A549 (cell line): ENCODE data around the gene PTPRG. TPM values are rescaled to one million over a fixed set of nuclear protein-coding genes. Genes with fewer than 3 reads are reported as not detected.
A peak's percentile ranks its signal among the peaks of the same experiment; 100 is the strongest.

ENCODE experiments used
- ATAC-seq, 2 experiments: fragments of 200-7000 bp in 1 of 2; fragments of >200 bp in 1 of 2; cut with Nextera tagmentation in 1 of 2; cut with Tn5 transposase in 1 of 2; 3 replicates each; pipeline versions ENCODE4 v1.8.0 to v1.9.1; 2018 to 2020; ENCODE audit warnings: mild to moderate bottlenecking in 1 of 2, moderate library complexity in 1 of 2
- CTCF ChIA-PET: fragments of 300-600 bp; sonication (Branson Sonifier 250); formaldehyde crosslinking; extraction: SDS; loops from one replicate; lab custom pipeline; 2021; ENCODE audit warnings: antibody characterized with exemption, inconsistent platforms; lab: Yijun Ruan, JAX
- POLR2A ChIA-PET: fragments of 350-600 bp; formaldehyde crosslinking; extraction: SDS; loops from one replicate; lab custom pipeline; 2021; ENCODE audit warnings: antibody characterized with exemption, inconsistent platforms; lab: Yijun Ruan, JAX
- DNase-seq, 2 experiments: peaks; one replicate each; pipeline versions ENCODE4 v3.0.0 to v3.0.0-alpha.2; 2011 to 2016; ENCODE audit warnings: low read depth in 1 of 2, low spot score in 1 of 2
- FAIRE-seq: peaks from 2 replicates; lab custom pipeline; 2011; peaks lifted over from hg19 to GRCh38; lab: Jason Lieb, UNC
- H3K27ac ChIP-seq, 2 experiments: fragments of >200 bp; sonication (Bioruptor Twin); formaldehyde crosslinking; 3 replicates each; pipeline ENCODE4 v1.5.1; 2016 to 2017
- H3K4me1 ChIP-seq: fragments of >200 bp; sonication (Bioruptor Twin); formaldehyde crosslinking; 3 replicates; pipeline ENCODE4 v1.6.1; 2016
- H3K4me2 ChIP-seq: fragments of >200 bp; sonication (Bioruptor Twin); formaldehyde crosslinking; 3 replicates; pipeline ENCODE4 v1.6.1; 2016
- H3K4me3 ChIP-seq: fragments of >200 bp; sonication (Bioruptor Twin); formaldehyde crosslinking; 3 replicates; pipeline ENCODE4 v1.5.1; 2016
- H3K9me3 ChIP-seq: fragments of >200 bp; sonication (Bioruptor Twin); formaldehyde crosslinking; 3 replicates; pipeline ENCODE4 v1.6.1; 2016
- CBX8 ChIP-seq: fragments of 200-600 bp; sonication (generic); IDR thresholded peaks from 2 replicates; pipeline ENCODE4 v1.6.1; 2016
- CEBPB ChIP-seq, 2 experiments: fragments of >200 bp in 1 of 2; sonication (Bioruptor Twin) in 1 of 2; formaldehyde crosslinking in 1 of 2; IDR thresholded peaks; 2 replicates each; pipeline ENCODE4 v1.6.1; 2012 to 2016
- EHF ChIP-seq: fragments of 250-450 bp; sonication (Bioruptor Pico); IDR thresholded peaks from 2 replicates; pipeline ENCODE4 v1.5.0; 2020; ENCODE audit warnings: mild to moderate bottlenecking
- ELK1 ChIP-seq: fragments of 150-350 bp; IDR thresholded peaks from 2 replicates; pipeline ENCODE4 v1.6.1; 2014; ENCODE audit warnings: low read depth, mild to moderate bottlenecking, low read length
- EP300 ChIP-seq, 2 experiments: fragments of >200 bp; sonication (Bioruptor Twin); formaldehyde crosslinking; IDR thresholded peaks; 2 replicates in 1 of 2; 3 replicates in 1 of 2; pipeline ENCODE4 v1.6.1; 2016 to 2017
- ESRRA ChIP-seq: fragments of 150-350 bp; IDR thresholded peaks from 2 replicates; pipeline ENCODE4 v1.6.1; 2014; ENCODE audit warnings: mild to moderate bottlenecking, low read length, borderline replicate concordance
- GATA3 ChIP-seq: IDR thresholded peaks from 2 replicates; pipeline ENCODE4 v1.6.1; 2012; ENCODE audit warnings: borderline replicate concordance
- HES2 ChIP-seq: fragments of >200 bp; sonication (Bioruptor Twin); formaldehyde crosslinking; IDR thresholded peaks from 2 replicates; pipeline ENCODE4 v1.6.1; 2016
- MAX ChIP-seq: IDR thresholded peaks from 2 replicates; pipeline ENCODE4 v1.6.1; 2012
- NFE2L2 ChIP-seq: fragments of 150-350 bp; conservative IDR thresholded peaks from 2 replicates; pipeline ENCODE4 v1.6.1; 2014; ENCODE audit warnings: low read length
- NPAS2 ChIP-seq: fragments of 250-450 bp; sonication (Bioruptor Pico); IDR thresholded peaks from 2 replicates; pipeline ENCODE4 v1.8.0; 2022; ENCODE audit warnings: mild to moderate bottlenecking, moderate library complexity, borderline replicate concordance
- NR3C1 ChIP-seq: fragments of >200 bp; sonication (Bioruptor Twin); formaldehyde crosslinking; IDR thresholded peaks from 3 replicates; pipeline ENCODE4 v1.6.1; 2017
- PBX3 ChIP-seq: IDR thresholded peaks from 2 replicates; pipeline ENCODE4 v1.6.1; 2012
- POLR2AphosphoS2 ChIP-seq: conservative IDR thresholded peaks from 2 replicates; pipeline ENCODE4 v1.6.1; 2012; ENCODE audit warnings: low read length, improper control_type of control experiment, inconsistent platforms
- SREBF2 ChIP-seq: fragments of 450-650 bp; IDR thresholded peaks from 2 replicates; pipeline ENCODE4 v1.6.1; 2014; ENCODE audit warnings: mild to moderate bottlenecking, moderate library complexity
- ZNF302 ChIP-seq: fragments of 250-450 bp; sonication (Bioruptor Pico); IDR thresholded peaks from 2 replicates; pipeline ENCODE4 v1.9.0; 2021; ENCODE audit warnings: inconsistent platforms, mild to moderate bottlenecking, moderate library complexity
- ZSCAN20 ChIP-seq: fragments of 250-450 bp; sonication (Bioruptor Pico); IDR thresholded peaks from 2 replicates; pipeline ENCODE4 v1.8.0; 2022; ENCODE audit warnings: mild to moderate bottlenecking, moderate library complexity
- WGBS: methylation state at CpG from one replicate; pipeline ENCODE4 v1.1.6; 2017; ENCODE audit errors: missing lambda C conversion rate; 5-methylcytosine and 5-hydroxymethylcytosine counted together
- polyA minus RNA-seq: library from RNA; depleted of rRNA, polyadenylated mRNA; stranded (reverse); fragments of >200 nt; gene quantifications from 2 replicates; pipeline ENCODE4 v1.2.3, GENCODE V29; 2011; rRNA and poly(A)+ RNA removed
- polyA plus RNA-seq, 4 experiments: library from polyadenylated mRNA; depleted of rRNA in 3 of 4; stranded (reverse); fragments of >200 nt; fragmentation: RNase III in 1 of 4; extraction: RNeasy Plus Mini Kit Qiagen cat#74134 plus additional on column Dnase treatment in 1 of 4; gene quantifications; 2 replicates in 3 of 4; 3 replicates in 1 of 4; pipeline ENCODE4 v1.2.3, GENCODE V29; 2011 to 2017

The PTPRG gene
- polyA plus RNA-seq (2011; rRNA removed) (4.5 and 4.8 TPM in 2 replicates), polyA plus RNA-seq (2017; fragmentation: RNase III; extraction: RNeasy Plus Mini Kit Qiagen cat#74134 plus additional on column Dnase treatment) (4.7 to 5.4 TPM (median 4.8 TPM) in 3 replicates), polyA minus RNA-seq (10.2 and 11.0 TPM in 2 replicates)
- 0.75 and 1.2 TPM in 2 replicates for polyA plus RNA-seq (2012; cell fraction: cytosol; rRNA removed)
- 1.4 and 1.7 TPM in 2 replicates for polyA plus RNA-seq (2012; cell fraction: nucleus; rRNA removed)

- FAIRE-seq (no peak), DNase-seq (peak; percentile 68 to 74), ATAC-seq (peak; percentile 76 to 79)
- Histone ChIP-seq H3K9me3 (peaks cover 4% of the 10 kb centered on the region; the same call in 1 of the 3 replicates), H3K4me3 (peak within 1 kb of the TSS; percentile 69), H3K27ac (peak within 1 kb of the TSS; percentile 77 to 92), H3K4me1 (no peaks in the 10 kb centered on the region), H3K4me2 (peak within 1 kb of the TSS; percentile 70)
- ChIA-PET CTCF (interaction anchor here (0.6 to 0.7 kb wide), 3 partner anchors 12 to 628 kb away, joined by 3 to 6 read pairs (median 3); no protein-coding TSS in a partner anchor), POLR2A (interaction anchor here (1.1 to 1.2 kb wide), 2 partner anchors 103 to 356 kb away, joined by 3 read pairs; no protein-coding TSS in a partner anchor)
- 3% methylated on average over 17 of the region's 74 CpGs for WGBS
- TF ChIP-seq MAX (peak; percentile 63; the same call in 1 of the 2 replicates), SREBF2 (no peak)
Measured at GRCh38 chr3:61561374-61562041, at the start of gene PTPRG. Gene PTPRG (plus strand): TSS chr3:61561571. CDS start chr3:61562288, 717 bp downstream.

GRCh38 chr3:61518590-61518989, 42.8 kb upstream of the PTPRG start:
- POLR2A ChIA-PET, result no interaction called here
- DNase-seq, result no peak
- no peak for FAIRE-seq
- WGBS, result 41% methylated on average over 1 of the region's 1 CpG
- H3K4me2 ChIP-seq, result no peak overlapping the region
- no peaks in the 10 kb centered on the region for H3K9me3 ChIP-seq
- no peak overlapping the region for H3K27ac ChIP-seq
- TF ChIP-seq EP300 (IDR thresholded peaks at IDR 0.05) (no peak), CEBPB (IDR thresholded peaks at IDR 0.05) (peak in 1 of 2 experiments; percentile 20; a peak in 1 of 4 replicates), NFE2L2 (no peak), PBX3 (no peak), GATA3 (no peak), NR3C1 (no peak)
- no peak for ATAC-seq
- H3K4me3 ChIP-seq, result no peak overlapping the region
- no peaks in the 10 kb centered on the region for H3K4me1 ChIP-seq
- CTCF ChIA-PET, result interaction anchor here (0.6 kb wide), 1 partner anchor 300 kb away, joined by 3 read pairs; no protein-coding TSS in a partner anchor

- no peak for ATAC-seq
- no peak for DNase-seq
- Histone ChIP-seq H3K4me2 (no peak overlapping the region), H3K4me1 (no peaks in the 10 kb centered on the region), H3K27ac (no peak overlapping the region), H3K9me3 (no peaks in the 10 kb centered on the region), H3K4me3 (no peak overlapping the region)
- TF ChIP-seq ESRRA, result no peak
- CTCF ChIA-PET, result interaction anchor here (0.6 to 1.9 kb wide), 2 partner anchors 9 to 933 kb away, joined by 3 to 4 read pairs; no protein-coding TSS in a partner anchor
- FAIRE-seq, result no peak
- WGBS, result 30% methylated on average over 2 of the region's 2 CpGs
- POLR2A ChIA-PET, result no interaction called here
Measured at GRCh38 chr3:61520966-61521628, 40.3 kb upstream of the PTPRG start.

- ATAC-seq (no peak), FAIRE-seq (no peak), DNase-seq (no peak)
- Histone ChIP-seq H3K4me2 (no peak overlapping the region), H3K27ac (no peak overlapping the region), H3K4me1 (no peaks in the 10 kb centered on the region), H3K9me3 (no peaks in the 10 kb centered on the region), H3K4me3 (no peak overlapping the region)
- POLR2A ChIA-PET, result no interaction called here
- CTCF ChIA-PET, result no interaction called here
- WGBS, result 35% methylated on average over 4 of the region's 4 CpGs
- TF ChIP-seq POLR2AphosphoS2, result no peak
- no peak for TF ChIP-seq ELK1
- TF ChIP-seq MAX, result no peak
- TF ChIP-seq EHF (CRISPR knock-in tag), result no peak
- no peak for TF ChIP-seq NPAS2
- no peak for TF ChIP-seq CBX8
- no peak for TF ChIP-seq ZNF302 (CRISPR knock-in tag)
- no peak for TF ChIP-seq HES2
- no peak for TF ChIP-seq ZSCAN20 (CRISPR knock-in tag)
Measured at GRCh38 chr3:61522060-61522459, 39.3 kb upstream of the PTPRG start.
